ENCODE measurements around the gene IL23R.

- TF ChIP-seq SUZ12 (IDR thresholded peaks at IDR 0.05; ENCODE audit: extremely low read depth, insufficient read depth, insufficient read length) (no peak), ZNF274 (IDR thresholded peaks at IDR 0.05; ENCODE audit: low read depth, low read length) (no peak), YY1 (IDR thresholded peaks at IDR 0.05; ENCODE audit: insufficient read depth, insufficient read length) (no peak)
These were observed 33.1 kb upstream of the IL23R start for GRCh38 chr1:67133177-67133576.

All from NT2/D1 (cell line).